Muscle of back (tissue), 11 donors: ENCODE data around the gene EGFLAM. TPM values are rescaled to one million over a fixed set of nuclear protein-coding genes. Genes with fewer than 3 reads are reported as not detected.
A peak's percentile ranks its signal among the peaks of the same experiment; 100 is the strongest.
"Not testable (repeated sequence)": the region's sequence is repeated elsewhere in the genome, so short reads cannot be mapped to it uniquely, and the experiment has no call there.

Experiments used
- DNase-seq, 3 donors: peaks; one replicate each; pipeline versions ENCODE4 v3.0.0 to v3.0.0-alpha.2; 2013
- polyA plus RNA-seq, 10 donors: library from polyadenylated mRNA; unstranded; fragments of 120-200 nt; gene quantifications; one replicate each; pipeline ENCODE4 v1.2.1, GENCODE V29; 2013; ENCODE audit not compliant: insufficient read length in 10 of 10

The EGFLAM gene
- polyA plus RNA-seq, 10 donors: 33.6 to 49.9 (median 45.7) TPM

- peak in 1 of 3 donors; percentile 34 for DNase-seq
Observed at GRCh38 chr5:38323645-38324295, 65.4 kb downstream of the EGFLAM start.

DNA sequence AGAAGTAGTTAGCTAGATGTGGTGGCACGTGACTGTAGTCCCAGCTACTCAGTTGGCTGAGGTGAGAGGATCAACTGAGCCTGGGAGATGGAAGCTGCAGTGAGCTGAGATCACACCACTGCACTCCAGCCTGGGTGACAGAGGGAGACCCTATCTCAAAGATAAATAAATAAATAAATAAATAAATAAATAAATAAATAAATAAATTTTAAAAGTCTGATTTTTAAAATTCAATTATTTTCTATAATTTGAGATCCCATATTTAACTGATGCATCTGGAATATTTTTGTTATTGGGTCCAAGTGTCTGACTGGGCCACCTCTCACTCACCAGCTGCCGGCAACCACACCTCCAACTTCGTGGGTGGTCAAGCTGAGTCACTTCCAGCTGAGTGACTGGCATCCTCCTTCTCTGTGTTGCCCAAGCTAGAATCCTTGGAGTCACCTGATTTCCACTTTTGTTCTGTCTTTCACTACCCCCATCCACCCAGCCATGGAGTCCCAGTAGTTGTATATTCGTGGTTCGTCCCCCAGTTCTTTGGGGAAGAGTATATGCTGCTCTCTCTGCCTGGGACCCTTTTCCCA is 70.9 kb downstream of the EGFLAM start:
- DNase-seq: no peak

- DNase-seq: no peak
Observed at GRCh38 chr5:38330207-38330606, 71.8 kb downstream of the EGFLAM start.

DNA sequence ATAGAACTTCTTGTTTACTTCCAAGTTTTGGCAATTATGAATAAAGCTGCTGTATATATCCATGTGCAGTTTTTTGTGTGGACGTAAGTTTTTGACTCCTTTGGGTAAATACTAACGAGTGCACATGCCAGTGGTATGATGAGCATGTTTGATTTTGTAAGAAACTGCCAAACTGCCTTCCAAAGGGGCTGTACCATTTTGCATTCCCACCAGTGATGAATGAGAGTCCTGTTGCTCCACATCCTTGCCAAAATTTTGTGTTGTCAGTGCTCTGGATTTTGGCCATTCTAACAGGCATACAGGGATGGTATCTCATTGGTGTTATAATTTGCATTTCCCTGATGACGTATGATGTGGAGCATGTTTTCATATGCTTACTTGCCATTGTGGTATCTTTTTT is 73.5 kb downstream of the EGFLAM start:
- no peak for DNase-seq

- not testable (repeated sequence) for DNase-seq
Observed at GRCh38 chr5:38333181-38333580, 74.8 kb downstream of the EGFLAM start.

DNA sequence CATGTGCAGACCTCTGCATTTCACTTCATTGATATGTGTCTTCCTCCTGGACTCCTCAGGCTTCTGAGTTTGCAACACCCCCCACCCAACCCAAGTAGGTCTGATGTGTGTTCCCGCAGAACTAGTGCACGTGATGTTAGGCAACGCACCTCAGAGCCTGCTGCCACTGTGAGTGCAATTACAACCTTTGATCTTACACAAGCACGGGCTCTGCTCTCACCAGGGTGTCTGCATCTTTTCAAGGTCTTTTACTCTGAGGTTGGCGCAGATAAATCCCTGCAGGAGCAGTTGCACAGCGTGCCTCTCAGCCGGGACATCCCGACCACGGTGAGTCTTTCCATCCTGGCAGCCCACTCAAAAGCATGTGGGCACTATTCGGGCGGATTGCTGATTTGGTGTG is 80.1 kb downstream of the EGFLAM start:
- DNase-seq: no peak

GRCh38 chr5:38339446-38339845 is 81.1 kb downstream of the EGFLAM start:
- DNase-seq: no peak

- no peak for DNase-seq
Observed at GRCh38 chr5:38341056-38341455, 82.7 kb downstream of the EGFLAM start.

- no peak for DNase-seq
Observed at GRCh38 chr5:38341641-38342040, 83.3 kb downstream of the EGFLAM start.

DNA sequence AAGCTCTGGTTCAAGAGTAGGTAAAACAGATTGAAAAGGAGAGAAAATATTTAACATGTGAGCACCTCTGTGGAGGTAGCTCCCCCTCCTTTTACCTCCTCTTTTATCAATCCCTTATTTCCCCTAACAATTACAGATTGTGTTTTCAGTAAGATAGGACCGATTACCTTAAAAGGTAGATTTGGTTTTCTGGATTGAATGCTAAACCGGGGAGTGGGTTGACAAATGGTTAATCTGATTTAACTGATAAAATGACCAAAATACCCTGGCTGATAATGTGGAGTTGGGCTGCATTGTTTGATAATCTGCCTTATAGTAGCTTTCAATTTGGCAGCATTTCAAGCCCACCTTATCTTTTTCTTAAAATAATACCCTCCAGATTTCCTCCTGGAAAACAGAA is 83.9 kb downstream of the EGFLAM start:
- DNase-seq: no peak

- no peak for DNase-seq
Observed at GRCh38 chr5:38344891-38345290, 86.5 kb downstream of the EGFLAM start.

DNA sequence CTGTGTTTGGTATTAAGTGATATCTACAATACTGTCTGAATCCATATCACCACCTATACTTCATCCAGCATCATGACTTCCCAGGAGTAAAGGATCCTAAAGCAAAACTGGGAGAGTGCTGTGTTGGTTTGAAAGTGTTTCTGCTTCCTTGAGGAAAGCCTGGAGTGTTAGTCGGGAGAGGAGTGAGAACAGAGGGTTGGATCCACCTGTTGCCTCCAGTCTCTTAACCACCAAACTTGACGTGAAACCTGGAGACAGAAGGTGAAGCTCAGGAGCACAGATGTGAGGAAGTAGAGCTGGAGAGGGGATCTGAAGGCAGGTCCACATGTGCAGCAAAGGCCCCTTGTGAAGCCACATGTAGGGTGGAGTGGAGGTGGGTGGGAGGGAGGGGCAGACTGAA is 88.2 kb downstream of the EGFLAM start:
- DNase-seq: no peak

GRCh38 chr5:38347040-38347763 is 88.8 kb downstream of the EGFLAM start:
- DNase-seq: no peak

DNA sequence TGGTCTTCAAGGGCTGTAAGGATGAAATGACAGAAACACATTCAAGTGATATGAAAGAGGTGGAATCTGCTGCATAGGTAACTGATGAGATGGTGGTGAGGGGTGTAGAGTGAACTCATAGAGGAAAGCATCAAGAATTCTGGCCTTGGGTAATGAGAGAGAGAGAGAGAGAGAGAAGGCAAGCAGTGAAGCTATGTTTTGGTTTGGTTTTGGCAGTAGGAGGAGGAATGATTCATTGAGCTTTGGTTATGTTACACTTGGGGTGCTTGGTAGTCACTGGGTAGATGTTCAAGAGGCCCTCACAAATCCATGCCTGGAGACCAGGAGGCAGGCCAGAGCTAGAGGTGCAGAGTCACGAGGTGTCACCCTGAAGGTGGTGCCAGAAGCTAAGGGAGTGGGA is 89.5 kb downstream of the EGFLAM start:
- DNase-seq: no peak

DNA sequence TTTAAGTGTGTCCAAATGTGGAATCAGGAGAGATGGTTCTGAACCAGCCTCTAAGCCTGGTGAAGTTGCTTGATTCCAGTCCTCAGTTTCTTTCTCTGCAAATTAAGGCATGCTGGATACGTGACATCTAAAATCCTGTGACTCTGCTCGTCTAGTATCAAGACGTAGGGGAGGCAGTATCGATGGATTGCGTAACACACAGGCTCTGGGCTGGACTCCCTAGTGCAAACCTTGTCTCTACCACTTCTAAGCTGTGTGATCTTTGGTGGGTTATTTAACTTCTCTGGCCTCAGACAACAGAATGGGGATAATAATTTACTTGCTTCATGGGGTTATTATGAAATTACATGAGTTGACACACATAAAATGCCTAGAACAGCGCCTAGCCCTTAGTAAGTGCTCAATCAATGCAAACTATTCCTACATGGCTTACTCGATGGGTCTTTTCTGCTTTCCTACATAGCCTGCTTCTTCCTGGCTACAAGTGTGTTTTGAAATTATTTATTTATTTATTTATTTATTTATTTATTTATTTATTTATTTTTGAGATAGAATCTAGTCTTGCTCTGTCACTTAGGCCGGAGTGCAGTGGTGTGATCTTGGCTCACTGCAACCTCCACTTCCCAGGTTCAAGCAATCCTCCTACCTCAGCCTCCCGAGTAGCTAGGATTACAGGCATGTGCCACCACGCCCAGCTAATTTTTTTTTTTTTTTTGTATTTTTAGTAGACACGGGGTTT is 102.1 kb downstream of the EGFLAM start:
- no peak for DNase-seq

- no peak for DNase-seq
Observed at GRCh38 chr5:38362713-38363112, 104.4 kb downstream of the EGFLAM start.

- peak in 1 of 3 donors; percentile 25 for DNase-seq
Observed at GRCh38 chr5:38364825-38365224, 106.5 kb downstream of the EGFLAM start.

GRCh38 chr5:38367410-38367809 is 109.1 kb downstream of the EGFLAM start:
- no peak for DNase-seq

- DNase-seq: no peak
Observed at GRCh38 chr5:38367966-38368365, 109.6 kb downstream of the EGFLAM start.

DNA sequence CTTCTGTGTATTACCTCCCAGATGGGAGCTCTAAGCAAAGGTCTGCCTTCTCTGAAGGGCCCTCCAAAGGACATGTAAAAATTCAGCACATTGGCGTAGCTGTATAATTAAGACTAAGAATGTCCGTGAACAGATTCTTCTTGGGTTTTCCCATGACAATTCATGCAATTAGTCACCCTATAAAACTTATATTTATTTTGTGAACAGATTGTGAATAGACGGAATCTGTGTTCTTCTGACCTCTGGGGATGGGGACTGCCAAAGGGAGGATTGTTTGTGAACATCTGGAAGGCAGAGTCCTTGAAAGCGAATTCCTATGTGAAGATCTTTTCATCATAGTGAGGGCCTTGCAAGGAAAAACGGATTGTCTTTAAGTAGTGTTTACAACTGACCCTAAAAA is 111.3 kb downstream of the EGFLAM start:
- DNase-seq: peak in 1 of 3 donors; percentile 45

- DNase-seq: peak in 1 of 3 donors; percentile 37
Observed at GRCh38 chr5:38370358-38371100, 112.2 kb downstream of the EGFLAM start.

DNA sequence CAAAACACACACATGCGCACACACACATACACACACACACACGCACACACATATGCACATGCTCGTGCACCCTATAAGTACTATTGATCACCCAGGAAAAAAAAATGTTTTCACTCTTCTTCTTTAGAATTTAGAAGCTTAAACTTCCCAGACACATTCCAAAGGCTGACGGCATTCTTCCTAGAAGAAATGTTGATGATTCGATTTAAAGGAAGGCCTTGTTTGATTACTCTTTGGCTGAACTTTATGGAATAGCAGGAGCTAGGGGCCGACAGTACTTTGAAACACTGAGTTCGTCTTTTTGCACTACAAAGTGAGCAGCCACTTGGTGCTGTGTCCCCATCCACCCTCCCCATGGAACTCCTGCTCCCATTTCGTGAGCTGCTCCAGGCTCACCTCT is 113.2 kb downstream of the EGFLAM start:
- no peak for DNase-seq
